ENCODE data around the gene L3HYPDH. TPM values are rescaled to one million over a fixed set of nuclear protein-coding genes. Genes with fewer than 3 reads are reported as not detected.
A peak's percentile ranks its signal among the peaks of the same experiment; 100 is the strongest.

L3HYPDH gene
- total and polyA plus RNA-seq, 4 donors = 24.6 to 37.3 (median 26.7) TPM

DNA sequence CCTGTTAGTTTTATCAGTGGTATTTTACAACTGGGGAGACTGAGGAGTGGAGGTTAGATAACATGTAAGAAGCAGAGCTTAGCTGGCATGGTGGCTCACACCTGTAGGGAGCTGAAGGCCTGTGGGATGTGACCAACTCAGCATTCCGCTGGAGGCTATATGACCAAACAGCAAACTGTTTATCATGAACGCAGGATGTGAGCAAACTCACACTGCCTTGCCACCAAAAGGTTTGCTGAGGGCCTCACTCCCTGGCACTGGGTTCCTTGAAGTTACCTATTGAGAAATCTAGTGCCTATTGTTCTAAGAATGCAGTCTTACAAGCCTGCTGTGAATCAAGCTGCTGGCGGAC lies 23.5 kb upstream of the L3HYPDH start:
- peaks cover 4% of the 10 kb centered on the region for H3K4me1 ChIP-seq (ENCODE audit: control insufficient read depth, insufficient read depth, low read length)
- no peaks in the 10 kb centered on the region for H3K9me3 ChIP-seq (ENCODE audit: control insufficient read depth, insufficient read depth, low read length)
- H3K36me3 ChIP-seq (ENCODE audit: control insufficient read depth, insufficient read depth, low read length) = no peaks in the 10 kb centered on the region
- H3K27me3 ChIP-seq (ENCODE audit: control insufficient read depth, insufficient read depth, low read length) = no peaks in the 10 kb centered on the region
- H3K27ac ChIP-seq (ENCODE audit: low read depth, low read length) = no peak overlapping the region
- 92% methylated on average over 1 of the region's 3 CpGs for WGBS (ENCODE audit: insufficient coverage)
- DNase-seq (ENCODE audit: low read depth in 4 of 6, low spot score in 6 of 6) = no peak
- no peak overlapping the region for H3K4me3 ChIP-seq (ENCODE audit: low read depth, low read length)

DNA sequence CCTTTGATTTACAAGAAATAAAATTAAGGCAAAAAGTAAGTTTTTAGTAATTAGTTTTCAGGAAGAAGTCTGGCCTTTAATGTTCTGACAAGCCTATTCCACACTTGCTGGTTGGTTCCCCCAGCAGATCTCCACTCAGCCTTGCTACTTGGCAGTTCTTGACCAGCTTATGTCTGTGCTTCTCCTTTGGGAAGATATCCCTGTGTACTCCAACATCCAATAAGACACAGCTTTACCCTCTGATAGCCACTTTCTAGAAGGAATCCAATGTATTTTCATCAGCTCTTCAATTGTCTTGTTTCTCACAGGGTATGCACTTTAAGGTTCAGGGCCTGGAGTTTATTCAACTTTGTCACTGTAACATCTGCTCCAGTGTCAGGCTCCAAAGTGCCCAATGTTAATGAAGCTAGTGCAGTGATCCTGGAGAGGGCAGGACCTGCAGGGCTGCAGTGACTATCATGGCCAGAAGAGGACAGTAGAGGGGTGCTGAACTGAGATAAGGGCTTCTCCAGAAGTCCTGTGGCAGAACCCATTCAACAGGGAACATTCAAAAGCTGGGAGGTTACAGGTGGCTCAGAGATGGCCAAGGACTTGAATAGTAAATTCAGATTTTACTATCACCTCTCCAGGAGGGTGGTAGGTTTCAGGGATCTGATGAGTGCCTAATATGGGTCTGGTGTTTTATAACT lies 23.0 kb upstream of the L3HYPDH start:
- H3K27me3 ChIP-seq (ENCODE audit: control insufficient read depth, insufficient read depth, low read length) = no peaks in the 10 kb centered on the region
- DNase-seq (ENCODE audit: low read depth in 4 of 6, low spot score in 6 of 6) = peak in 2 of 6 donors; percentile 62 to 80
- H3K4me1 ChIP-seq (ENCODE audit: control insufficient read depth, insufficient read depth, low read length) = peaks cover 3% of the 10 kb centered on the region
- no peaks in the 10 kb centered on the region for H3K36me3 ChIP-seq (ENCODE audit: control insufficient read depth, insufficient read depth, low read length)
- H3K27ac ChIP-seq (ENCODE audit: low read depth, low read length) = no peak overlapping the region
- H3K4me3 ChIP-seq (ENCODE audit: low read depth, low read length) = no peak overlapping the region
- H3K9me3 ChIP-seq (ENCODE audit: control insufficient read depth, insufficient read depth, low read length) = no peaks in the 10 kb centered on the region

GRCh38 chr14:59503256-59503655 lies 19.0 kb upstream of the L3HYPDH start:
- Histone ChIP-seq H3K4me1 (ENCODE audit: control insufficient read depth, insufficient read depth, low read length) (no peaks in the 10 kb centered on the region), H3K27me3 (ENCODE audit: control insufficient read depth, insufficient read depth, low read length) (no peaks in the 10 kb centered on the region), H3K9me3 (ENCODE audit: control insufficient read depth, insufficient read depth, low read length) (no peaks in the 10 kb centered on the region), H3K27ac (ENCODE audit: low read depth, low read length) (no peak overlapping the region), H3K4me3 (ENCODE audit: low read depth, low read length) (no peak overlapping the region), H3K36me3 (ENCODE audit: control insufficient read depth, insufficient read depth, low read length) (no peaks in the 10 kb centered on the region)
- 60% methylated on average over 1 of the region's 4 CpGs for WGBS (ENCODE audit: insufficient coverage)
- DNase-seq (ENCODE audit: low read depth in 4 of 6, low spot score in 6 of 6) = no peak

DNA sequence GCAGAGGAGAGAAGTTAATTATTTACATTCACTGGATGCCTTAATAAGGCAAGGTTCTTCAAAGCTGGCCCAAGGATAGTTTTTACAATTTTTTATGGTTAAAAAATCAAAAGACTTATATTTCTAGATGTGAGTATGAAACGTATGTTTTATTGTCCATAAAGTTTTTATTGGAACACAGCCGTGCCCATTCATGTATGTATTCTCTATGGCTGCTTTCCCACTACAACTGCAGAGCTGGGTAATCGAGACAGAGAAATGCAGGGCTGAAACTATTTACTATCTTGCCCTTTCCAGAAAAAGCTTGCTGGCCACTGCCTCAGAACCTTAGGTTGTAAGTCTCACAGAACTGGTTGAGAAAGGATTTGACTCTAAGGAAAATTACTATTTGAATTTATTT lies 16.5 kb upstream of the L3HYPDH start:
- Histone ChIP-seq H3K36me3 (ENCODE audit: control insufficient read depth, insufficient read depth, low read length) (no peaks in the 10 kb centered on the region), H3K4me3 (ENCODE audit: low read depth, low read length) (no peak overlapping the region), H3K27me3 (ENCODE audit: control insufficient read depth, insufficient read depth, low read length) (no peaks in the 10 kb centered on the region), H3K9me3 (ENCODE audit: control insufficient read depth, insufficient read depth, low read length) (no peaks in the 10 kb centered on the region), H3K4me1 (ENCODE audit: control insufficient read depth, insufficient read depth, low read length) (no peaks in the 10 kb centered on the region), H3K27ac (ENCODE audit: low read depth, low read length) (no peak overlapping the region)
- DNase-seq (ENCODE audit: low read depth in 4 of 6, low spot score in 6 of 6) = no peak
- 100% methylated on average over 1 of the region's 3 CpGs for WGBS (ENCODE audit: insufficient coverage)

DNA sequence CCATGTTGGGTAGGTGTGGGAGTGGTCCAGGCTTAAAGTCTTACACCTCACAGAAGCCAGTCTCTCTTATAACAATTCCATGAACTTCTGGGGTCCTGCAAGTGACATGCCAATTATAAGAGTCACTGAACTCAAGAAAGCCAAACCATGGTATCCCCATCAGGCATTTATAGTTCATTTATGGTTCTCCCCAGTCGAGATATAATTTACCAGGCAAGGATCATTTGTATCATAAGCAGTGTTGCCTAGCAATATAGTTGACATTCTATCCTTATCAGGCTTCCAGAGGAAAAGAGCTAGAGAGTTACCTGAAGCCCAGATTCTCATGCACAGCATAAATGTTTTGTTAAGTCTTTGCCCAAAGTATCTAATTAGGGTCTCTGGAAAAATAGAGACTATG lies 8.2 kb upstream of the L3HYPDH start:
- Histone ChIP-seq H3K4me3 (ENCODE audit: low read depth, low read length) (no peak overlapping the region), H3K4me1 (ENCODE audit: control insufficient read depth, insufficient read depth, low read length) (no peaks in the 10 kb centered on the region), H3K36me3 (ENCODE audit: control insufficient read depth, insufficient read depth, low read length) (peaks cover 13% of the 10 kb centered on the region), H3K9me3 (ENCODE audit: control insufficient read depth, insufficient read depth, low read length) (no peaks in the 10 kb centered on the region), H3K27me3 (ENCODE audit: control insufficient read depth, insufficient read depth, low read length) (no peaks in the 10 kb centered on the region), H3K27ac (ENCODE audit: low read depth, low read length) (no peak overlapping the region)
- no CpG with 5 or more reads among the region's 1 CpG for whole genome bisulfite sequencing (ENCODE audit: insufficient coverage)
- DNase-seq (ENCODE audit: low read depth in 4 of 6, low spot score in 6 of 6) = no peak

GRCh38 chr14:59490756-59491155 lies 6.5 kb upstream of the L3HYPDH start:
- Histone ChIP-seq H3K36me3 (ENCODE audit: control insufficient read depth, insufficient read depth, low read length) (peaks cover 13% of the 10 kb centered on the region), H3K27me3 (ENCODE audit: control insufficient read depth, insufficient read depth, low read length) (no peaks in the 10 kb centered on the region), H3K27ac (ENCODE audit: low read depth, low read length) (no peak overlapping the region), H3K9me3 (ENCODE audit: control insufficient read depth, insufficient read depth, low read length) (no peaks in the 10 kb centered on the region), H3K4me3 (ENCODE audit: low read depth, low read length) (no peak overlapping the region), H3K4me1 (ENCODE audit: control insufficient read depth, insufficient read depth, low read length) (peaks cover under 1% of the 10 kb centered on the region)
- no peak for DNase-seq (ENCODE audit: low read depth in 4 of 6, low spot score in 6 of 6)
- WGBS (ENCODE audit: insufficient coverage) = 96% methylated on average over 3 of the region's 3 CpGs

DNA sequence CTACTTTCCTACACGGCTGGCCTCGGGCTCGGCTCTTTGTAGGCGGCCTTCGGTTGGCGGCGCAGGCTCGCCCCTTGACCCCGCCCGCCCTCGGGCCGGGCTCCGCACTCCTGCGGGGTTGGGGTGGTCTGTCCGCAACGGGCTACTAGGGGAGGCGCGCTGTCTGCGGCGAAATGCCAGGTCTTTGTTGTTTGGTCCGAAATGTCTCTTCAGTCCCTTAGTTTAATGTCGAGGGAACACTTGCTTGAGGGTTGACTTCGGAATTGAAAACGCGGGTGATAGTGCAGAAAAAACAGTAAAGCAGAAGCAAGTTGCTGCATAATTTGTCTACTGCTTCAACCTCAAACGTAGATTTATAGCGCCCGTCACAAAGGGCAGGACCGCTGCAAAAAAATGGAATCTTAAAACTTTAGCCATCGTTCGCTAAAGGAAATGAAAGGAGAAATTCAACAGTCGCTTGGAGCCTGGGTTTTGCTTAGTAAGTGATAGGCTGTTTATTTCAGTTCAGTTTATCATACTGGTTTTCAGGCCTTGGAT lies 499 bp upstream of the L3HYPDH start:
- H3K27me3 ChIP-seq (ENCODE audit: control insufficient read depth, insufficient read depth, low read length) = no peaks in the 10 kb centered on the region
- DNase-seq (ENCODE audit: low read depth in 4 of 6, low spot score in 6 of 6) = peak in 1 of 6 donors; percentile 42
- no peaks in the 10 kb centered on the region for H3K9me3 ChIP-seq (ENCODE audit: control insufficient read depth, insufficient read depth, low read length)
- H3K36me3 ChIP-seq (ENCODE audit: control insufficient read depth, insufficient read depth, low read length) = peaks cover 3% of the 10 kb centered on the region
- H3K4me3 ChIP-seq (ENCODE audit: low read depth, low read length) = peak overlapping the region; percentile 93
- peaks cover 12% of the 10 kb centered on the region for H3K4me1 ChIP-seq (ENCODE audit: control insufficient read depth, insufficient read depth, low read length)
- H3K27ac ChIP-seq (ENCODE audit: low read depth, low read length) = peak overlapping the region; percentile 94
- 0% methylated on average over 25 of the region's 32 CpGs for WGBS (ENCODE audit: insufficient coverage)

GRCh38 chr14:59483363-59483762 lies 845 bp downstream of the L3HYPDH start:
- 4% methylated on average over 16 of the region's 16 CpGs for WGBS (ENCODE audit: insufficient coverage)
- Histone ChIP-seq H3K4me1 (ENCODE audit: control insufficient read depth, insufficient read depth, low read length) (peaks cover 12% of the 10 kb centered on the region), H3K9me3 (ENCODE audit: control insufficient read depth, insufficient read depth, low read length) (no peaks in the 10 kb centered on the region), H3K36me3 (ENCODE audit: control insufficient read depth, insufficient read depth, low read length) (peaks cover under 1% of the 10 kb centered on the region), H3K27me3 (ENCODE audit: control insufficient read depth, insufficient read depth, low read length) (no peaks in the 10 kb centered on the region), H3K4me3 (ENCODE audit: low read depth, low read length) (peak overlapping the region; percentile 93), H3K27ac (ENCODE audit: low read depth, low read length) (peak overlapping the region; percentile 94)
- DNase-seq (ENCODE audit: low read depth in 4 of 6, low spot score in 6 of 6) = peak in 2 of 6 donors; percentile 45 to 66

DNA sequence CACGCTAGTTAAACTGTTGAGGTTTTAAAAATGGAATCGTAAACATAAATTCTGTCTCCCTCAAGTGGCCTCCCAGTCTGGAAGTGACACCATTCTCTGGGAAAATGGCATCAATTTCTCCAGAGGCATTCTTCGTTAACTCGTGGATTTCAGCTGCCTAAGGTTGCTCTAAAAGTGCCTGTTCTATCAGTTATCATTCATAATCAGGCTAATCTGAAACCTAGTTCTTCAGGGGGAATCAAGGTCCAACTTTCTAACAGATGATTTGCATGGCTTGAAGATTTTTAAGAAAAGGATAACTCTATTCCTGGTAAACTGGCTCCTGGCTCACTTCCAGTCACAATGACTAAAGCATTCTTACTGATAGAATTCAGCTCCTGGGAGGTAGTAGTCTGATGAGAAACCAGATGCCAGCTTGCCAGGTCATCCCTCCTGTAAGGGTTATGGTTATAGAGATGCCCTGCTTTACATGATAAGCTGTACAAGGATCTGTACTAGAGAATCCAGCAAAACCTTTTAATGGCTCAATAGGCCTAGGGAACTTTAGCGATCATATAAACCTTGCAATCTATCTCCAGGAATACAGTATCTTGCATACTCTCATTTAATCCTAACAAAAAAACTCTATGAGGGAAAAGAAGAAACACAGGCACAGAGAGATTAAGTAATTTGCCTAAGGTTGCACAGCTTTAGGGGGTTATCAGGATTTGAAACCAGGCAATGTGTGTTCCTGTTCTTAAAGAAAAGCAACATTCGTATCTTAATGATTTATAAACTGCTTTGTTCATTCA lies 1.5 kb downstream of the L3HYPDH start:
- H3K27me3 ChIP-seq (ENCODE audit: control insufficient read depth, insufficient read depth, low read length) = no peaks in the 10 kb centered on the region
- peaks cover 12% of the 10 kb centered on the region for H3K4me1 ChIP-seq (ENCODE audit: control insufficient read depth, insufficient read depth, low read length)
- WGBS (ENCODE audit: insufficient coverage) = 30% methylated on average over 2 of the region's 6 CpGs
- peaks cover 2% of the 10 kb centered on the region for H3K36me3 ChIP-seq (ENCODE audit: control insufficient read depth, insufficient read depth, low read length)
- peak overlapping the region; percentile 93 for H3K4me3 ChIP-seq (ENCODE audit: low read depth, low read length)
- H3K27ac ChIP-seq (ENCODE audit: low read depth, low read length) = no peak overlapping the region
- H3K9me3 ChIP-seq (ENCODE audit: control insufficient read depth, insufficient read depth, low read length) = no peaks in the 10 kb centered on the region
- DNase-seq (ENCODE audit: low read depth in 4 of 6, low spot score in 6 of 6) = peak in 1 of 6 donors; percentile 37

Measured in spinal cord (tissue), 10 donors.